GM23338 (cell line): ENCODE data around the gene RCL1.

ENCODE experiments used
- CREB1 ChIP-seq: fragments of 250-450 bp; sonication (Bioruptor Pico); IDR thresholded peaks from 2 replicates; pipeline ENCODE4 v1.5.0; 2020; ENCODE audit warnings: low read depth, mild to moderate bottlenecking, moderate library complexity
- EZH2 ChIP-seq: fragments of 200-600 bp; sonication (generic); IDR thresholded peaks from one replicate; pipeline ENCODE4 v1.8.0; 2017; ENCODE audit warnings: antibody characterized with exemption, mild to moderate bottlenecking, low read depth; ENCODE audit not compliant: unreplicated experiment
- EZH2phosphoT487 ChIP-seq: fragments of 200-600 bp; sonication (generic); IDR thresholded peaks from one replicate; pipeline ENCODE4 v1.8.1; 2018; ENCODE audit warnings: antibody characterized with exemption; ENCODE audit not compliant: unreplicated experiment
- JUNB ChIP-seq: IDR thresholded peaks from one replicate; pipeline ENCODE4 v1.6.1; 2016; ENCODE audit warnings: antibody characterized with exemption; ENCODE audit not compliant: unreplicated experiment
- POLR2AphosphoS5 ChIP-seq: IDR thresholded peaks from 2 replicates; pipeline ENCODE4 v1.6.1; 2016; ENCODE audit warnings: antibody characterized with exemption, low read depth
- STAT1 ChIP-seq: IDR thresholded peaks from one replicate; pipeline ENCODE4 v1.6.1; 2016; ENCODE audit warnings: antibody characterized with exemption; ENCODE audit not compliant: unreplicated experiment
- ZNF331 ChIP-seq: fragments of 250-450 bp; sonication (Bioruptor Pico); IDR thresholded peaks from 2 replicates; pipeline ENCODE4 v1.5.0; 2020; ENCODE audit warnings: low read depth, mild to moderate bottlenecking, moderate library complexity
- TF ChIP-seq, protein P1 (sequence below), 2 experiments: fragments of 200-600 bp in 1 of 2; sonication (generic) in 1 of 2; conservative IDR thresholded peaks; 2 replicates each; pipeline versions ENCODE4 v1.5.1 to v1.6.1; 2016 to 2017; ENCODE audit warnings: antibody characterized with exemption in 2 of 2, low read depth in 2 of 2, mild to moderate bottlenecking in 2 of 2, moderate library complexity in 1 of 2
- TF ChIP-seq, protein P2 (sequence below): IDR thresholded peaks from one replicate; pipeline ENCODE4 v1.6.1; 2018; ENCODE audit warnings: antibody characterized with exemption; ENCODE audit not compliant: unreplicated experiment
- TF ChIP-seq, protein P3 (sequence below): IDR thresholded peaks from 2 replicates; pipeline ENCODE4 v1.6.1; 2016; ENCODE audit warnings: antibody characterized with exemption

DNA sequence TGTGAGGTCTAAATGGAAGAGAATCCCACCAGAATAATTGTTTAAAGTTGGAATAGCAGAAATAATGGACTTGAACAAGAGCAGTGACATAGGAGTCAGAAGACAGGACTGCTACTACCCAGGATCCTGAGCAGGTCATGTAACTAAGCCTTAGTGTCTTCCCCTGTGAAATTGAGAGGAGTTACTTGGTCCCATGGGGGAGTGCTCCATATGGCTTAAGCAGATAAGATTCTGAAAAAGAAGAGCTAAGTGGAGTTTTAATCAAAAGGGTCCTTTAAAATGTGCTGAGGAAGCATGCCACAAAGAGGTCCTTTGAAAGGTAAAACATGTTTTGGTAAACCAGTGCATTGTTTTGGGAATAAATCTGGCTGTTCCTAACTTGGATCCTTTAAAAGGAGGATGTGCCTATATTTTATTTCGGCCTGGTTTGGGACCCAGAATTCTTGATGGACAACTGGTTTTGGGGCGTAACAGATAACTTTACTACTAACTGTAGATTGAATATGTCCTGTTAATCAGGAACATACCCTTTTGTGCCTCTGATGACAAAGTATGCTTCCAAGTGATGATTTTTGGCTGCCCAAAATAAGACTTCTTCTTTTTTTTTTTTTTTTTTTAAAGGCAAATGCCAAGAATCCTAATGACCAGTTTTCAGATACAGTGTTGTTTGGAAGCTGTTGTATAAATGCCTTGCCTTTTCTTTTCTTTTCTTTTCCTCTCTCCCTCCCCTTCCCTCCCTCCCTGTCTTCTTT is 5.7 kb downstream of the RCL1 start:
- TF ChIP-seq, protein P1, sequence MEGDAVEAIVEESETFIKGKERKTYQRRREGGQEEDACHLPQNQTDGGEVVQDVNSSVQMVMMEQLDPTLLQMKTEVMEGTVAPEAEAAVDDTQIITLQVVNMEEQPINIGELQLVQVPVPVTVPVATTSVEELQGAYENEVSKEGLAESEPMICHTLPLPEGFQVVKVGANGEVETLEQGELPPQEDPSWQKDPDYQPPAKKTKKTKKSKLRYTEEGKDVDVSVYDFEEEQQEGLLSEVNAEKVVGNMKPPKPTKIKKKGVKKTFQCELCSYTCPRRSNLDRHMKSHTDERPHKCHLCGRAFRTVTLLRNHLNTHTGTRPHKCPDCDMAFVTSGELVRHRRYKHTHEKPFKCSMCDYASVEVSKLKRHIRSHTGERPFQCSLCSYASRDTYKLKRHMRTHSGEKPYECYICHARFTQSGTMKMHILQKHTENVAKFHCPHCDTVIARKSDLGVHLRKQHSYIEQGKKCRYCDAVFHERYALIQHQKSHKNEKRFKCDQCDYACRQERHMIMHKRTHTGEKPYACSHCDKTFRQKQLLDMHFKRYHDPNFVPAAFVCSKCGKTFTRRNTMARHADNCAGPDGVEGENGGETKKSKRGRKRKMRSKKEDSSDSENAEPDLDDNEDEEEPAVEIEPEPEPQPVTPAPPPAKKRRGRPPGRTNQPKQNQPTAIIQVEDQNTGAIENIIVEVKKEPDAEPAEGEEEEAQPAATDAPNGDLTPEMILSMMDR (conservative IDR thresholded peaks at IDR 0.05; ENCODE audit: low read depth in 2 of 2): no peak
- no peak for TF ChIP-seq JUNB
- no peak for TF ChIP-seq EZH2phosphoT487
- TF ChIP-seq POLR2AphosphoS5: no peak
- no peak for TF ChIP-seq ZNF331 (CRISPR knock-in tag)
- TF ChIP-seq EZH2: no peak
- TF ChIP-seq, protein P2, sequence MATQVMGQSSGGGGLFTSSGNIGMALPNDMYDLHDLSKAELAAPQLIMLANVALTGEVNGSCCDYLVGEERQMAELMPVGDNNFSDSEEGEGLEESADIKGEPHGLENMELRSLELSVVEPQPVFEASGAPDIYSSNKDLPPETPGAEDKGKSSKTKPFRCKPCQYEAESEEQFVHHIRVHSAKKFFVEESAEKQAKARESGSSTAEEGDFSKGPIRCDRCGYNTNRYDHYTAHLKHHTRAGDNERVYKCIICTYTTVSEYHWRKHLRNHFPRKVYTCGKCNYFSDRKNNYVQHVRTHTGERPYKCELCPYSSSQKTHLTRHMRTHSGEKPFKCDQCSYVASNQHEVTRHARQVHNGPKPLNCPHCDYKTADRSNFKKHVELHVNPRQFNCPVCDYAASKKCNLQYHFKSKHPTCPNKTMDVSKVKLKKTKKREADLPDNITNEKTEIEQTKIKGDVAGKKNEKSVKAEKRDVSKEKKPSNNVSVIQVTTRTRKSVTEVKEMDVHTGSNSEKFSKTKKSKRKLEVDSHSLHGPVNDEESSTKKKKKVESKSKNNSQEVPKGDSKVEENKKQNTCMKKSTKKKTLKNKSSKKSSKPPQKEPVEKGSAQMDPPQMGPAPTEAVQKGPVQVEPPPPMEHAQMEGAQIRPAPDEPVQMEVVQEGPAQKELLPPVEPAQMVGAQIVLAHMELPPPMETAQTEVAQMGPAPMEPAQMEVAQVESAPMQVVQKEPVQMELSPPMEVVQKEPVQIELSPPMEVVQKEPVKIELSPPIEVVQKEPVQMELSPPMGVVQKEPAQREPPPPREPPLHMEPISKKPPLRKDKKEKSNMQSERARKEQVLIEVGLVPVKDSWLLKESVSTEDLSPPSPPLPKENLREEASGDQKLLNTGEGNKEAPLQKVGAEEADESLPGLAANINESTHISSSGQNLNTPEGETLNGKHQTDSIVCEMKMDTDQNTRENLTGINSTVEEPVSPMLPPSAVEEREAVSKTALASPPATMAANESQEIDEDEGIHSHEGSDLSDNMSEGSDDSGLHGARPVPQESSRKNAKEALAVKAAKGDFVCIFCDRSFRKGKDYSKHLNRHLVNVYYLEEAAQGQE: no peak
- TF ChIP-seq, protein P3, sequence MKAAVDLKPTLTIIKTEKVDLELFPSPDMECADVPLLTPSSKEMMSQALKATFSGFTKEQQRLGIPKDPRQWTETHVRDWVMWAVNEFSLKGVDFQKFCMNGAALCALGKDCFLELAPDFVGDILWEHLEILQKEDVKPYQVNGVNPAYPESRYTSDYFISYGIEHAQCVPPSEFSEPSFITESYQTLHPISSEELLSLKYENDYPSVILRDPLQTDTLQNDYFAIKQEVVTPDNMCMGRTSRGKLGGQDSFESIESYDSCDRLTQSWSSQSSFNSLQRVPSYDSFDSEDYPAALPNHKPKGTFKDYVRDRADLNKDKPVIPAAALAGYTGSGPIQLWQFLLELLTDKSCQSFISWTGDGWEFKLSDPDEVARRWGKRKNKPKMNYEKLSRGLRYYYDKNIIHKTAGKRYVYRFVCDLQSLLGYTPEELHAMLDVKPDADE: no peak
- TF ChIP-seq CREB1: no peak
- no peak for TF ChIP-seq STAT1
